HepG2 (cell line): ENCODE data around the gene PIWIL4. TPM values are rescaled to one million over a fixed set of nuclear protein-coding genes. Genes with fewer than 3 reads are reported as not detected.

Source experiments
- ATAC-seq: fragments of 200-7000 bp; cut with Tn5 transposase; 3 replicates; pipeline ENCODE4 v1.9.1; 2020; ENCODE audit warnings: mild to moderate bottlenecking, moderate library complexity
- BruUV-seq: library from RNA; stranded (reverse); fragments of 400-500 nt; replicated peaks from 2 replicates; lab custom pipeline; 2021; lab: Mats Ljungman, UMichigan
- CTCF ChIA-PET: fragments of 300-600 bp; formaldehyde crosslinking; extraction: SDS; loops from one replicate; lab custom pipeline; 2021; ENCODE audit warnings: low total read pairs, inconsistent platforms, low intra/inter-chr PET ratio; lab: Yijun Ruan, JAX
- POLR2A ChIA-PET: fragments of 350-600 bp; sonication (Branson Sonifier 250); formaldehyde crosslinking; loops from one replicate; lab custom pipeline; 2020; ENCODE audit warnings: antibody characterized with exemption, inconsistent platforms; lab: Yijun Ruan, JAX
- DNase-seq: peaks from one replicate; pipeline ENCODE4 v3.0.0-alpha.2; 2015; ENCODE audit warnings: low spot score
- FAIRE-seq: peaks from 3 replicates; lab custom pipeline; 2011; peaks lifted over from hg19 to GRCh38; lab: Jason Lieb, UNC
- H2AFZ ChIP-seq: one replicate; pipeline ENCODE4 v1.6.1; 2011; ENCODE audit warnings: low read length, inconsistent platforms
- H3K27ac ChIP-seq: fragments of 300-600 bp; 3 replicates; pipeline ENCODE4 v1.8.0; 2011; ENCODE audit warnings: mixed run types, mild to moderate bottlenecking, mixed read lengths, low read length, inconsistent platforms; ENCODE audit not compliant: insufficient read depth; ENCODE audit errors: extremely low read length
- H3K27me3 ChIP-seq, 2 experiments: fragments of 200-600 bp in 1 of 2; 2 replicates in 1 of 2; 3 replicates in 1 of 2; pipeline versions ENCODE4 v1.6.0 to v1.8.0; 2011; ENCODE audit warnings: low read length in 2 of 2, mild to moderate bottlenecking in 2 of 2, moderate library complexity in 2 of 2, inconsistent platforms in 1 of 2; ENCODE audit not compliant: insufficient read depth in 2 of 2, control insufficient read depth in 1 of 2
- H3K36me3 ChIP-seq, 2 experiments: fragments of 200-600 bp in 1 of 2; replicated peaks in 1 of 2; 2 replicates in 1 of 2; 3 replicates in 1 of 2; pipeline versions ENCODE4 v1.5.1 to v1.8.0; 2011; ENCODE audit warnings: low read length in 2 of 2, inconsistent platforms in 1 of 2; ENCODE audit not compliant: insufficient read depth in 2 of 2, control insufficient read depth in 1 of 2
- H3K4me1 ChIP-seq: 2 replicates; pipeline ENCODE4 v1.5.1; 2012; ENCODE audit warnings: low read length, inconsistent platforms; ENCODE audit not compliant: insufficient read depth
- H3K4me2 ChIP-seq: 2 replicates; pipeline ENCODE4 v1.6.0; 2011; ENCODE audit warnings: low read depth, low read length, inconsistent platforms
- H3K4me3 ChIP-seq, 3 experiments: fragments of 200-600 bp in 1 of 3; sonication (generic), shearing (Covaris generic) in 1 of 3; replicated peaks in 1 of 3; 2 replicates each; pipeline ENCODE4 v1.5.1; 2011 to 2016; ENCODE audit warnings: low read length in 3 of 3, inconsistent platforms in 2 of 3, low read depth in 2 of 3, mild to moderate bottlenecking in 2 of 3, control low read depth in 1 of 3, mixed read lengths in 1 of 3; ENCODE audit not compliant: insufficient read depth in 1 of 3
- H3K79me2 ChIP-seq: one replicate; pipeline ENCODE4 v1.6.1; 2011; ENCODE audit warnings: low read length, inconsistent platforms; ENCODE audit not compliant: insufficient read depth
- H3K9ac ChIP-seq: 2 replicates; pipeline ENCODE4 v1.6.0; 2011; ENCODE audit warnings: mild to moderate bottlenecking, low read depth, low read length, inconsistent platforms; ENCODE audit not compliant: insufficient read depth
- H3K9me3 ChIP-seq: 2 replicates; pipeline ENCODE4 v1.5.1; 2012; ENCODE audit warnings: mild to moderate bottlenecking, low read length
- H4K20me1 ChIP-seq: 2 replicates; pipeline ENCODE4 v1.6.0; 2011; ENCODE audit warnings: inconsistent platforms, mild to moderate bottlenecking, low read length, moderate library complexity; ENCODE audit not compliant: insufficient read depth
- CENPX ChIP-seq: sonication (generic); formaldehyde crosslinking; IDR thresholded peaks from 2 replicates; pipeline ENCODE4 v1.9.0; 2021; ENCODE audit warnings: mild to moderate bottlenecking, missing genetic modification reagents, moderate library complexity
- IKZF5 ChIP-seq: IDR thresholded peaks from 2 replicates; pipeline ENCODE4 v1.6.1; 2018; ENCODE audit warnings: missing genetic modification reagents, mild to moderate bottlenecking, missing compliant biosample characterization
- MAFG ChIP-seq: sonication (generic); formaldehyde crosslinking; IDR thresholded peaks from 2 replicates; pipeline ENCODE4 v1.5.1; 2020; ENCODE audit warnings: mild to moderate bottlenecking, missing genetic modification reagents
- MAX ChIP-seq: IDR thresholded peaks from 2 replicates; pipeline ENCODE4 v1.6.1; 2012; ENCODE audit warnings: inconsistent platforms
- PCBP1 ChIP-seq: fragments of 200-400 bp; formaldehyde crosslinking; IDR thresholded peaks from 2 replicates; pipeline ENCODE4 v1.6.1; 2017; ENCODE audit warnings: mild to moderate bottlenecking, low read depth, low read length, borderline replicate concordance
- SOX13 ChIP-seq, 3 experiments: fragments of 450-650 bp in 1 of 3; sonication (generic) in 1 of 3; formaldehyde crosslinking in 1 of 3; IDR thresholded peaks in 2 of 3; conservative IDR thresholded peaks in 1 of 3; 2 replicates each; pipeline versions ENCODE4 v1.5.0 to v1.6.1; 2016 to 2020; ENCODE audit warnings: antibody characterized with exemption in 1 of 3, mild to moderate bottlenecking in 1 of 3, missing compliant biosample characterization in 1 of 3, missing genetic modification reagents in 1 of 3, moderate library complexity in 1 of 3
- ZNF343 ChIP-seq: sonication (generic); formaldehyde crosslinking; IDR thresholded peaks from 2 replicates; pipeline ENCODE4 v1.4.0; 2020; ENCODE audit warnings: mild to moderate bottlenecking, missing genetic modification reagents
- ZNF468 ChIP-seq: sonication (generic); formaldehyde crosslinking; IDR thresholded peaks from 2 replicates; pipeline ENCODE4 v1.8.0; 2022; ENCODE audit warnings: mild to moderate bottlenecking, moderate library complexity, missing genetic modification reagents
- ZNF607 ChIP-seq: sonication (generic); formaldehyde crosslinking; IDR thresholded peaks from 2 replicates; pipeline ENCODE4 v1.5.1; 2020; ENCODE audit warnings: missing genetic modification reagents, mild to moderate bottlenecking, borderline replicate concordance
- WGBS: methylation state at CpG from one replicate; pipeline ENCODE4 v1.1.6; 2017; ENCODE audit warnings: low lambda C conversion rate; 5-methylcytosine and 5-hydroxymethylcytosine counted together
- in situ Hi-C: cut with HindIII; loops from 2 replicates; pipeline ENCODE4 v1.10.0; 2017; ENCODE audit warnings: low pct_unique_long_range_greater_than_20kb; ENCODE audit not compliant: extremely low pct_ligation_motif_present
- intact Hi-C: fragments of 100-400 bp; cut with micrococcal nuclease; formaldehyde crosslinking; loops from one replicate; pipeline ENCODE4 v1.10.0; 2022; ENCODE audit not compliant: unreplicated experiment
- polyA plus RNA-seq, 8 experiments: library from polyadenylated mRNA; depleted of rRNA in 3 of 8; stranded (reverse) in 7 of 8; unstranded in 1 of 8; fragments of >200 nt; fragmentation: Illumina TruSeq in 4 of 8; extraction: Trizol in 4 of 8; gene quantifications; 2 replicates each; pipeline versions ENCODE4 v1.2.1 to v1.2.3, GENCODE V29; 2011 to 2016; ENCODE audit warnings: low read depth in 4 of 8, missing spikeins in 1 of 8, mixed read lengths in 1 of 8; ENCODE audit not compliant: insufficient read depth in 1 of 8
- total RNA-seq, 5 experiments: library from RNA; depleted of rRNA; stranded (reverse); fragments of >200 nt; fragmentation: Illumina TruSeq; extraction: Trizol; gene quantifications; 2 replicates each; pipeline ENCODE4 v1.2.3, GENCODE V29; 2016; ENCODE audit warnings: low read depth in 1 of 5
- TF ChIP-seq, protein P1 (sequence below): sonication (generic); formaldehyde crosslinking; IDR thresholded peaks from 2 replicates; pipeline ENCODE4 v1.5.1; 2020; ENCODE audit warnings: mild to moderate bottlenecking, missing genetic modification reagents

The PIWIL4 gene
- total and polyA plus RNA-seq, 2 of the 13 experiments (the other 11 are each of a cell fraction or from before 2014, with no cell fraction given): 0.08 TPM; not detected in 1

- in situ Hi-C loops: no loop called here
- no peak overlapping the region for H3K4me2 ChIP-seq
- no peaks in the 10 kb centered on the region for H3K79me2 ChIP-seq
- H3K27ac ChIP-seq: no peak overlapping the region
- POLR2A ChIA-PET: no interaction called here
- H3K4me3 ChIP-seq: no peak overlapping the region
- no TSS peak for BruUV-seq
- no peaks in the 10 kb centered on the region for H3K4me1 ChIP-seq
- DNase-seq (no peak), ATAC-seq (no peak)
- H2AFZ ChIP-seq: no peak overlapping the region
- no peaks in the 10 kb centered on the region for H4K20me1 ChIP-seq
- intact Hi-C loops: no loop called here
- CTCF ChIA-PET: no interaction called here
- H3K9ac ChIP-seq: no peak overlapping the region
- H3K9me3 ChIP-seq: no peaks in the 10 kb centered on the region
- H3K27me3 ChIP-seq: no peaks in the 10 kb centered on the region; a peak in 1 of 5 replicates
- WGBS: 32% methylated on average over 4 of the region's 4 CpGs
- TF ChIP-seq ZNF343 (no peak), MAFG (CRISPR knock-in tag) (no peak), SOX13 (IDR thresholded peaks at IDR 0.05) (no peak), SOX13 (CRISPR knock-in tag; conservative IDR thresholded peaks at IDR 0.05 in 1 of 2, IDR thresholded peaks at IDR 0.05 in 1 of 2) (no peak), IKZF5 (CRISPR knock-in tag) (no peak), CENPX (CRISPR knock-in tag) (no peak), ZNF468 (no peak), ZNF607 (CRISPR knock-in tag) (no peak), PCBP1 (no peak), MAX (no peak)
- TF ChIP-seq, protein P1, sequence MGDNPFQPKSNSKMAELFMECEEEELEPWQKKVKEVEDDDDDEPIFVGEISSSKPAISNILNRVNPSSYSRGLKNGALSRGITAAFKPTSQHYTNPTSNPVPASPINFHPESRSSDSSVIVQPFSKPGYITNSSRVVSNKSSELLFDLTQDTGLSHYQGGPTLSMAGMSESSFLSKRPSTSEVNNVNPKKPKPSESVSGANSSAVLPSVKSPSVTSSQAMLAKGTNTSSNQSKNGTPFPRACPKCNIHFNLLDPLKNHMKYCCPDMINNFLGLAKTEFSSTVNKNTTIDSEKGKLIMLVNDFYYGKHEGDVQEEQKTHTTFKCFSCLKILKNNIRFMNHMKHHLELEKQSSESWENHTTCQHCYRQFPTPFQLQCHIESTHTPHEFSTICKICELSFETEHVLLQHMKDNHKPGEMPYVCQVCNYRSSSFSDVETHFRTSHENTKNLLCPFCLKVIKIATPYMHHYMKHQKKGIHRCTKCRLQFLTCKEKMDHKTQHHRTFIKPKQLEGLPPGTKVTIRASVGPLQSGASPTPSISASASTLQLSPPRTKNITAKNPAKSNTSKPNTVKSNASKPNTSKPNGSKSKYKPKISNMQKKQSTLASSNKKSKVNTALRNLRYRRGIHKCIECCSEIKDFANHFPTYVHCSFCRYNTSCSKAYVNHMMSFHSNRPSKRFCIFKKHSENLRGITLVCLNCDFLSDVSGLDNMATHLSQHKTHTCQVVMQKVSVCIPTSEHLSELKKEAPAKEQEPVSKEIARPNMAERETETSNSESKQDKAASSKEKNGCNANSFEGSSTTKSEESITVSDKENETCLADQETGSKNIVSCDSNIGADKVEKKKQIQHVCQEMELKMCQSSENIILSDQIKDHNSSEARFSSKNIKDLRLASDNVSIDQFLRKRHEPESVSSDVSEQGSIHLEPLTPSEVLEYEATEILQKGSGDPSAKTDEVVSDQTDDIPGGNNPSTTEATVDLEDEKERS: no peak
- TF ChIP-seq, all 625 proteins: peak for 0
- no peaks in the 10 kb centered on the region for H3K36me3 ChIP-seq
- no peak for FAIRE-seq
These were observed 16.7 kb upstream of the PIWIL4 start for GRCh38 chr11:94550513-94550912.
